ENCODE measurements around the gene CHMP4B. TPM values are rescaled to one million over a fixed set of nuclear protein-coding genes. Genes with fewer than 3 reads are reported as not detected.

Gene CHMP4B
- total RNA-seq, 1 donor, result 18.3 TPM

DNA sequence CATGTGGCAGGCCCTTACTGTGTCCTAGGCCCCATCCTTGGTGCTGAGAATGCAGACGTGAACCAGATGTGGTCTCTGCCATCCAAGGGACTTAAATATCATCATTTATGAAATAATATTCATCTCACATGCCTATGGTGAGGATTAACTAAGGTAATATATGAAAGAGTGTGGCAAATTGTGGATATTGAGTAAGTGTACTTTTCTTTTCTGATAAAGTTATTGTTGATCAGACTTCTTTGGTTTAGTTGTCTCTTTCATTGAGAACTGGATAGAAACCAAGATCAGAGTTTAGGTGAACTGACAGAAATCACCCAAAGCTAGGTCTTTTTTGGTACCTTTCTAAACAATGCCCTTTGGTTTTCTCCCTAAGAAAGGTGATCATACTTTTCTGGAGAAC is 5.0 kb downstream of the CHMP4B start:
- no peak for DNase-seq (ENCODE audit: low read depth in 2 of 3, low spot score in 2 of 3)

DNA sequence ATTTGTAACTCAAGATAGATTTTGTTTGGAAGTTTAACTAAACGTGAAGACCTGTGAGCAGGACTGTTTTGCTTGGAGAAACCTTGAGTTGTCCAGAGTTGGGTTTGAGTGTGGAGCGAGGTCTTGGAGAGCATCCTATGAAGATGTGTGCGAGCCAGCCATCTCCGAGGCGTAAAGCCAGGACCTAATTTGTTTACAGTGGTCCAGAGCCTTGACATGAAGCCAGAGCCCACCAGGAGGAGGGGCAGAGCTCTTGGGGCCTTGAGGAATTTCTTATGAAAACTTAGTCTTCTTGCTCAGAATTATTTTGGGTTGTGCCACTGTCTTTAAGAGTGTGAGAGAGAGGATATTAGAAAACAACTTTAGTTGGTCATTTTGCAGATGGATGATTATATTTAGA is 6.3 kb downstream of the CHMP4B start:
- no peak for DNase-seq (ENCODE audit: low read depth in 2 of 3, low spot score in 2 of 3)

DNA sequence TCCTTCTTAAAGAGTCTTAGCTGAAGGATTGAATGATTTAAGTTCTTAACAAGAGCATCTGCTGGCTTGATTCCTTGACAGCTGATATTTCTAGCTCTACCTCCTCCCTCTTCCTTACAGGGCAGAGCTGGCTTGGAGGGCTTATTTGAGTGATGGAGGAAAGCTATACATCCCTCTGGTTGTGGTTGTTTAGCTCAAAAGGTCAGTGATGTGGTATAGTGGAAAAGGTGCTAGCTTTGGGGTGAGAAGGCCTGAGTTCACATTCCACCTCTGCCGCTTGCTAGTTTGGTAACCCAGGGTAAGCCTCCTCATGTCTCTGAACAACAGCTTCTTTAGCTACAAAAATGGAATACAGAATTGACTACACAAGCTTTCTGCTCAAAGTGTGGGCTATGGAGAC is 8.3 kb downstream of the CHMP4B start:
- DNase-seq (ENCODE audit: low read depth in 2 of 3, low spot score in 2 of 3), result no peak

DNA sequence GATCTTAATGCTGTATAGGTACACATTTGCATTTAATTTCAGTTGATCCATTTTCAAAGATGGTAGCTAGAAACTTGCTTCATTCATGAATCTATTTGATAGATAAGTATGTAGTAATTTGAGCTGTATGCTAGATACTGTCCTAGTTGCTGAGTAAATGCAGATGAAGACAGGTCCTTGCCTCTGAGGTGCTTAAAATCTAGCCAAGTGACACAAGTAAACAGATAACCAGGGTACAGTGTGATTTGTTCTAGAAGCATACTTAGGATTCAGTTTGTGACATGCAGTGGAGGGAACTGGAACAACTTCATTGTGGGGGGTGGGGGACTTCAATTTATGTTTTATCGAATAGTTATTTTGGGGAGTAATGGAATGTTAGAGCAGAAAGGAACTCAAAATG is 9.2 kb downstream of the CHMP4B start:
- no peak for DNase-seq (ENCODE audit: low read depth in 2 of 3, low spot score in 2 of 3)

DNA sequence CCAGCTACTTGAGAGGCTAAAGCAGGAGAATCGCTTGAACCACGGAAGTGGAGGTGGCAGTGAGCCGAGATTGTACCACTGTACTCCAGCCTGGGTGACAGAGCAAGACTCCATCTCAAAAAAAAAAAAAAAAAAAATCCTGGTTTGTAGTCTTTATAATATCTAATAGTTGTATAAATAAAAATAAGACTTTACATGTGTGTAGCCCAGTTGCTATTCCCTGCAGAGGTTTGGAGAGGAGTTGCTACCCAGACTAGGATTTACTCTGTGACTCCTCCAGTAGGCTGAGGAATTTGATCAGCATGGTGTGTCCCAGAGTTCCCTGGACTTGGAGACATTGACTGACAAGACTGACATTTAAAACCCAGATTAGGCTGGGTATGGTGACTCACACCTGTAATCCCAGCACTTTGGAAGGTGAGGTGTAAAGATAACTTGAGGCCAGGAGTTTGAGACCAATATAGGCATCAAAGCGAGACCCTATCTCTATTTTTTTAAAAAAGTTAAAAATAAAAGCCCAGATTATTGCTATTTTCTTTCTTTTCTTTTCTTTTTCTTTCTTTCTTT is 10.2 kb downstream of the CHMP4B start:
- no peak for DNase-seq (ENCODE audit: low read depth in 2 of 3, low spot score in 2 of 3)

DNA sequence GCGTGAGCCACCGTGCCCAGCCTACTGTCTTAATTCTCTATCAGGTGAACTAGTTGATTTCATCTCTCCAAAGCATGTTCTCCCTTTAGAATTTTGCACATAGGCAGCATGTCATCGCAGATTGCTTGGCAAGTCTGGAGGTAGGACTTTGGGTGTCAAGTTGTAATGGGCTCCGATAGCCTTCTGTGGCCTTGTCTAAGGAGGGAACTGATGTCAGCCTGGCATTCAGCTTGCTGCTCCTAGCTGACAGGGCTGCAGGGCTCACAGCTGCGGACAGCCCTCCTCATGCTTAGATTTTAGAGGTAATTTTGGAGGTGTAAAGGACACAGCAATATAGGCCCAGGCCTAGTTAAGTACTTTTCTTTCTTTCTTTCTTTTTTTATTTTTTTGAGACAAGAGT is 11.3 kb downstream of the CHMP4B start:
- DNase-seq (ENCODE audit: low read depth in 2 of 3, low spot score in 2 of 3), result no peak

DNA sequence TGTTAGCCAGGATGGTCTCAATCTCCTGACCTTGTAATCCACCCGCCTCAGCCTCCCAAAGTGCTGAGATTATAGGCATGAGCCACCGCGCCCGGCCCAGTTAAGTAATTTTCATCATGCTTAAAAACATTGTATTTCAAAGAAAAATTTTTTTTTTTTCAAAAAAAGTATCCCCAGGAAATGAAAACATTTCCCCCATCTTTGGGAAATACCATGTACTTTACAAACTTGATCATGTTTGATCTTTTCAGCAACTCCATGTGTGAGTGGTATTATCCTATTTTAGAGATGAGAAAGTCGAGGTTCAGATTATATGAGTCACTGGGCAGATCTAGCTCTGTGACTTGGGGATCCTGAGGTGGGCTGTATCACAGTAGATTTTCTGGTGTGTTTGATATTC is 11.8 kb downstream of the CHMP4B start:
- no peak for DNase-seq (ENCODE audit: low read depth in 2 of 3, low spot score in 2 of 3)

DNA sequence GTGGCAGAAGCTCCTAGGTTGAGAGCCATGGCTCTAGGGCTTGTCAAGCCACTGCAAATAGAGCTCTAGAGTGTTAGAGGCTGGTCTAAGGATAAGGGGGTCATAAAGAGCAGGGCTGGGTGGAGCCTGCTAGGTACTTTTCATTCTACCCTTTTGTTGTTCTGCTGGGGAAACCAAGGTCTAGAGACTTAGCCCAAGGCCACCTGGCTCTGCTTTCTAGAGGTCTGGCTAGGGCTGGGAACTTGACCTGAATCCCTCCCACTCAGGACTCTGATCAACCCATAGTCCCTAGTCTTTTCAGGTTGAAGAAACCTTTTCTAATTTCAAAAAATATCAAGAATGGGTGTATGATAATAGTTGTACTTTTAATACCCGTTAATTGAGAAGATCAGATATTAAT is 13.7 kb downstream of the CHMP4B start:
- DNase-seq (ENCODE audit: low read depth in 2 of 3, low spot score in 2 of 3), result no peak

DNA sequence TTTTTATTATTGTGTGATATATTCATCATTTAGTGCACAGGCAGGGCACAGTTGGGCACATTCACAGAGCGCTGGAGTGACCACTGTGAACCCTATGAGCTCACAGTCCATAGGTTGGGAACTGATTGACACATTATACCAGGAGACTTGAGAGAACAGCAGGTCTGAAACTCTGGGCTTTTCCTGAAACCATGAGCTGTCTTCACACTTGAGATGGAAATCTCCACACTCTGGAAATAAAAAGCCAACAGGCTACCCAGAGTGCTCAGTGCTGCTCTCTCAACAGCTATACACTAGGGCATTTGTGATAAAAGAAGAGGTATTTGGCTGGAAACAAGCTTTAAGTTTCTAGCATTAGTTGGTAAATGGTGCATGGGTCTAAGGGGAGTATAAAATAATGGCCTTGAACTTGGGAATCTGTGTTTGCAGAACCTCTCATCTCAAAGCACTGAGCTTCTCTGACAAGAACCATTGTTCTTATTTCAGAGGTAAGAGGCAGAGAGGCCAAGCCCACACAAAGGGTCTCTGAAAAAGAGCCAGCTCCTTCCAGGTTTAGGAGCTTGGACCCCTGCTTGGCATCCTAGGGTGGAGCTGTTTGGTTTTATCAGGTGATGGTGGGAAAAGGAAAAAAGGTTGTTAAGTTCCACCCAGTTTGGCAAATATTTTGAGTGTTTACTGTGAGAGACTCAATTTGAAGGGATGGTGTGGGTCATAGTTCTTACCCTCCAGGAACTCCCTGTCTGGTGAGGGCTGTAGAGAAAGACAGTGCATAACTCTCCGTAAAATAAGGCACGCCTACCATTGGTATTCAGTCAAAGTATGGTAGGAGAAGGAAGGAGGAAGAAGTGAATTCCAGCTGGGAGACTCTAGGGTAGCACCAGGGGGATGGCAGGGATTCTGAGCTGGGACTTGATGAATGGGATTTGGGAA is 14.5 kb downstream of the CHMP4B start:
- no peak for DNase-seq (ENCODE audit: low read depth in 2 of 3, low spot score in 2 of 3)

DNA sequence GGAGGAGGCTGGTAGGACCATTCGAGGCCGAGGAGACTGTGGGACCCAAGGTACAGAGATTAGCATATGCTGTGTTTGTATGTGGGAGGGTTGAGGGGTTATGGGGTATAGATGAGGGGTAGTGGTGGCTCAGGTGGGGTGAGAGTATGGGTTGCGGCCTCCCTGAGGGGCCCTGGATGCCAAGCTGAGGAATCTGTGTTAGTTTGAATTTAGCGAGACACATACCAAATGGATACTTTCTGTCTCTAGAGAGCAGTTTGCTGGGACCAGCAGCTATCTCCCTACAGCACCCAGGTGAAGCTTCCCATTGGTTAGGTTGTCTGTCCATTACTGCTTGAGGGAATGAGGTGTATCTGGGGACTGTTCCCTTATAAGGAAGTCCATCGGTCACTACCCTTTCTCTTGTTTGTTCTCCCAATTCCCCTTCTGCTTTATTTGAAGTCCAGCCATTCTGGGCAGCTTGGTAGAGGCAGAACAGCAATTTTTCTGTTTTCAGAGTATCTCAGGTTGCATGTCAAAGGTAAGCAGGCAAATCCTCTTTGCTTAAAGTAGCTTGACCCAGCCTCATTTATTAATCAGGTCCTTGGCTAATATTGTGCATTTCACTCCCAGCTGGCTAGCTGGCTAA is 15.2 kb downstream of the CHMP4B start:
- no peak for DNase-seq (ENCODE audit: low read depth in 2 of 3, low spot score in 2 of 3)

DNA sequence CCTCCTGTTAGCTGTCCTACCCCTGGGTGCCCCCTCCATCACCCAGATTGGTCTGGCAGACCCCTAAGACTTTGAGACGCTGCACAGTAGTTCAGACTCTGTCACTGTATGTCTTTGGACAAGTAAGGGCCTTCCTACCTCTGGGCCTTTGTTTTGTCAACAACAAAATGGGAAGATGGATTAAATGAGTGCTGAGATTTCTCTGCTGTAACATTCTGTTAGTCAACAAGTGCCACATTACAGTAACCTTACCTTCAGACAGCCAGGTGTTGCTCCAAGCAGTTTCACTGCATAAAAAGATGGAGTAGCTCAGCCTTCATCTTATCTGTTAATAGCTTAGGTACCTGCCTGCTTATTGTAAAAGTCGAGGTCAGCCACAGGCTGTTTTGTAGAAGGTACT is 16.0 kb downstream of the CHMP4B start:
- DNase-seq (ENCODE audit: low read depth in 2 of 3, low spot score in 2 of 3), result no peak

DNA sequence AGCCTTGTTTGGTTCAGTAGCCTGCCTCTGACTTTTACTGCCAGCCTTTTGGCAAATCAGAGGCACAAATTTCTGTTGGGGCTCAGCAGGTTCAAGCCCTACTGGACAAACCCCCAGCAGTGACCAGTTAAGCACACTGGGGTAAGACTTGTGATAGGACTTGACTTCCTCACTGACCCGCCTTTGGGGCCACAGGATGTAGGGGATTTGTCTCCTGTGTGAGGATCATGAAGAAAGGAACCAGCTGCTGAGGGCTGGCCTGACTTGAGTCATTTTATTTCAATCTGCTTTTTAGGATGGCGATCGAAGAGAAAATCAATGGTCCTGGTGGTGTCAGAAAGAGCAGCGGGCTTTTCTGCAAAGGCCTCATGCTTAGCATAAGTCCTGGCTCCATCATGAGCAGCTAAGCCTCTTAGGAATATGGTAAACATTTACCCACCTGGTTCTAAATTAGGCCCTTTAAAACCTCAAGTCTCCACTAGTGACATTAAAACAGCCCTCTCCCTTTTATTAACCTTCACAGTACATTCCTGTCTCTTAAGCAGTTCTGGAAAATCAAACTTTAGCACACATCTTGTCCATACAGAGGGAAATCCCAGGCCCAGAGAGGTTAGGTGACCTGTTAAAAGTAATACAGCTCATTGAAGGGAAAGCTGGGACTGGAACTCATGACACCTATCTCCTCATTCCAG is 16.6 kb downstream of the CHMP4B start:
- DNase-seq (ENCODE audit: low read depth in 2 of 3, low spot score in 2 of 3), result no peak

DNA sequence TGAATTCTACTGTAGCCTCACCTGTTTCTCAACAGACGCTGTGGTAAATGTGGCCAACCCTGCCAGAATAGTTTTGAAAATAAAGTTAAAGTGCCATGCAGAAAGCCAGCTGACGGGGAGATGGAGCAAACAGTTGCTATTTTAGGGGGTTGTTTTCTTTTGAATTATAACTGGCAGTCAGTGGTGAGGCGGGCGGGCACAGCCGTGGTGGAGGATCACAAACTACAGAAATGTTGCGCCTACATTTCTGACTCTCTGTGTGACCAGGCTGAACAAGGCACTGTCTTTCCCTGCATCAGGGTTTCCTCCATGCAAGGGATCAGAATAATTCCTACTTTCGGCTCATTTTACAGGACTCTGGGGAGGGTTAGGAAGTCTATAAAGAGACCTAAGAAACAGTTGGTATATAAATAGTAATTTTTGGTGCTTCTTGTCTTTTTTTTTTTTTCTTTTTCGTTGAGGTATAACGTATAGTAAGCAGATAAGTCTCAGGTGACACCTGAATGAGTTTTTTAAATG is 17.2 kb downstream of the CHMP4B start:
- DNase-seq (ENCODE audit: low read depth in 2 of 3, low spot score in 2 of 3), result no peak

DNA sequence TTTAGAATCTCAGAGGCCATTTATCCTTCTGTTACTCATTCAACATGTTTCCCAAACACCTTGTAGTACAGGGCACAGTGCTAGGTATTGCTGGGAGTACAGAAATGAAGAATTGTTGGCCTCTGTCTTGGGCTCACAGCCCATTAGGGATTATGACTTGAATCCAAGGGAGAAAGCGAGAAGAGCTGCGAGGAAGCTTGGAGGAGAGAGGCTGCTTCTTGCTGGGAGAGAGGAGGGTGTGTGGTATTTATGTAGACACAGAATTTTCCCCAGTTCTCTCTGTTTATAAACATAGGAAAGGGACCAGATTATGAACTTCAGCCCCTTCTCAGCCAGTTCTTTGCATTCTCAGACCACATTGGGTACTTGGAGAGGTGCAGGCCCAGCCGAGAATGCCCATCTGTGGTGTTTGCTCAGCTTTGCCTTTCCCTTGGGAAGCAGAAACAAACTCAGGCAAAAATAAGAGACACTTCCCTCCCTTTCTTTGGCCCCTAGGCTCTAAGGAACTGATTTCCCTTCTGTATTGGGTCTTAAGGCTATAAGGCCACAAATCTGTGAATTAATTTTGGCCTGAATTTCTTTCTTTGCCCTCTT is 17.9 kb downstream of the CHMP4B start:
- DNase-seq (ENCODE audit: low read depth in 2 of 3, low spot score in 2 of 3), result no peak

DNA sequence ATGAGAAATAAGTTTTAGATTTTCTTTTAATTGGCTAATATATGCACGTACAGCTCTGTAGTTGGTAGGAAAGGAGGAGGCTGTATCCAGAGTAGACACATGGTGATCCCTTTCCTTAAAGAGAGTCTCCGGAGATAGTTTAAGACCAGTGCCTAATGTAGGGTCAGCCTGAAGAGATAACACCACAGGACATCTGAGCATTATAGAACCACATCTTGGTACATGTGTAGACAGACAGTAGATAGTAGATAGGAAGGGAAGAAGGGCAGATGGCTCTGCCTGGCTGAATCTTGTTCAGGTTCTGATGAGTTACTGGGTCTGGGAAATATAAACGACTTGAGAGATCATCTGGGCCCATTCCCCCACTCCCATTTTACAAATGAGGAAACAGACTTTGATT is 18.5 kb downstream of the CHMP4B start:
- DNase-seq (ENCODE audit: low read depth in 2 of 3, low spot score in 2 of 3), result no peak

DNA sequence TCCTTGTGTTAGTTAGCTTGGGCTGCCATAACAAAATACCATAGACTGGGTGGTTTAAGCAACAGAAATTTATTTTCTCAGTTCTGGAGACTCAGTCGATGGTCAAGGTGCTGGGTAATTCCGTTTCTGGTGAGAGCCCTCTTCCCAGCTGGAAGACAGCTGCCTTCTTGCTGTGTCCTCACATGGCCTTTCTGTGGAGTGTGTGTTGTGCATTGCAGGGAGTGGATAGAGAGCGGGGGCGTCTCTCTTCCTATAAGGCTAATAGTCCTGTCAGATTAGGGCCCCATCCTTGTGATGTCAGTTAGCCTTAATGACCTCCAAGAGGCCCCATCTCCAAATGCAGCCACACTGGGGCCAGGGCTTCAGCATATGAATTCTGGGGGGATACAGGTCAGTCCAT is 19.2 kb downstream of the CHMP4B start:
- DNase-seq (ENCODE audit: low read depth in 2 of 3, low spot score in 2 of 3), result no peak

DNA sequence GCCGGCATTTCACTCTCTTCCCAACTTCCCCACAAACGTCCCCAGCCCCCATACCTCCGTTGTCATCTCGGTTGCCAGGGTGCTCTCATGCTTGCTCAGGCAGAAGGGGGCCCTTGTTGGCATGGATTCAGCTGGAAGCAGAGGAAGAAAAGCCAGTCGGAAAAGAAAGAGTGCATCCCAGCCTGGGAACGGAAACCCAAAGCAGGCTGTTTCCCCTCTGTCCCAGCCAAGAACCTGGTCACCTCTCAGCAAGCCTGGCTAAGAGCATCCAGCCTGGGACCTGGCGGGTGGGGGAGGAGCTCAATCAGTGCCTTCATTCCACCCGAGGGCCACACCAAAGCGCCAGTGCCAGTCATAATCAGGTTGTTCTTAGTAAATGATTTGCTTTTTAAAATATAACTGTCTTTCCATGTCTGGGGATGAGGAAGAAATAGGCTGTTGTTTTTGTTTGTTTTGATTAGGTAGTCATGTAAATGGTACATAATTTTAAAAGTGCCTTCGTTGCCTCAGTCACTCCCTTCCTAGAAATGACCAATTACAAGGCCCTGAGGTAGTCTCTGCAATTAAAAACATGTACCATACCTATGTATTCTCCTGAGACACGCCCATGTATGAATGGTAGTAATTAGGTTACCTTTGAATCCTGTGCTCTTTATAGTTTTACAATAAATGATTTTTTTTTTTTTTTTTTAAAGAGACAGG is 21.1 kb downstream of the CHMP4B start:
- no peak for DNase-seq (ENCODE audit: low read depth in 2 of 3, low spot score in 2 of 3)

DNA sequence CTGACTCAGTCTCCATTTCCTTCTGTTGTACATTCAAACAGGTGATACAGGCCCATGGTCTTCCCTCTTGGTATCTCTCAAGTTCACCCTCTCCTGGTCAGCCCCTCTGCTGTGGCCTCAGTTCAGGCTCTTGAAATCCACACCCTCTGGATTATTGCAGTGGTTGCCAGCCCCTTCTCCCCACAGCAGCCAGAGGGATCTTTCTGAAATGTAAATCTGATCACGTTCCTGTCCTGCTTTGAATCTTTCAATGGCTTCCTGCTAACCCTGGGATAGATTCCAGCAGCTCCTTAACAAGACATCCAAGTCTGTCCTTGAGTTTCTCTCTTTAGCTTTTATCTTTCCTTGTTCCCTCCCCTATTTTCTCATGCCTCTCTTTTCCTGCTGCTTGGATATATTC is 22.2 kb downstream of the CHMP4B start:
- no peak for DNase-seq (ENCODE audit: low read depth in 2 of 3, low spot score in 2 of 3)

DNA sequence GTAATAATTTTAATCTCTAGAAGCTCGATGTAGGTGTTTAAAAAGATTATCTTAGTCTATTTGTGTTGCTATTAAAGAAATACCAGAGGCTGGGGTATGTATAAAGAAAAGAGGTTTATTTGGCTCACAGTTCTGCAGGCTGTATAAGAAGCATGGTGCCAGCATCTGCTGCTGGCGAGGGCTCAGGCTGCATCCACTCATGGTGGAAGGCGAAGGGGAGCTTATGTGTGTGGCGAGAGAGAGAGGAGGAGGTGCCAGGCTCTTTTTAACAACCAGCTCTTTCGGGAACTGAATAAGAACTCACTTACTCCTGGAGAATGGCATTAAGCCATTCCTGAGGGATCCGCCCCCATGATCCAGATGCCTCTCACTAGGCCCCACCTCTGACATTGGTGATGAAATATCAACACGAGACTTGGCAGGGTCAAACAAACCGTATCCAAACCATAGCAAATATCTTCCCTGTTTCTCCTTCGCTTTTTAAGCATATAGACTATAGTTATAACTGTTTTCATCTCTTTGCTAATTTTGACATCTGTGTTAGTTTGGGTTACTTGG is 24.5 kb downstream of the CHMP4B start:
- DNase-seq (ENCODE audit: low read depth in 2 of 3, low spot score in 2 of 3), result no peak

DNA sequence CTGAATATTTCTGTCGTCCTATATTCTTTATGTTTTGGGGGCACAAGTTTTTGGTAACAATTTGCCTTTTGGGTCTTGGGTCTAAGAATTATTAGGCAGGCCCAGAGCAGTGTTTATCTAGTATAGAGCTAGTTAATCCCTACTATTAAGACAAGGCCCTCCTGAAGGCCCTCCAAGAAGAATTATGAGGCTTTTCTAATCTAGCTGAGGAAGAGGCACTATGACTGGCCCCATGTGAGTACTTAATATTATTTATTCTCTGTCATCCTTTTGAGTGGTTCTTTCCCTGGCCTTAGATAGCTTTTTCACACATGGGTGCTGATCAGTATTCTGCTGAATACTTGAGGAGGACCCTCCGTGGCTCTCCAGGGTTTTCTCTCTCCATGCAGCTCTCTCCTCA is 25.1 kb downstream of the CHMP4B start:
- DNase-seq (ENCODE audit: low read depth in 2 of 3, low spot score in 2 of 3), result no peak

Data from hematopoietic multipotent progenitor cell (in vitro differentiated cells).